T-cell (primary cell): ENCODE measurements around the gene SERINC2. TPM values are rescaled to one million over a fixed set of nuclear protein-coding genes. Genes with fewer than 3 reads are reported as not detected.

ENCODE experiments used
- ATAC-seq, 4 experiments: fragments of 200-7000 bp in 3 of 4; fragments of 150-1000 bp in 1 of 4; cut with Tn5 transposase; replicated peaks in 1 of 4; 1 replicate in 3 of 4; 2 replicates in 1 of 4; pipeline ENCODE4 v1.10.0; 2021; ENCODE audit warnings: moderate library complexity in 3 of 4, mild to moderate bottlenecking in 2 of 4, moderate number of reproducible peaks in 1 of 4
- CTCF ChIA-PET, 2 donors: fragments of 300-600 bp; sonication (Branson Sonifier 250); formaldehyde crosslinking; loops; one replicate each; lab custom pipeline; 2022; ENCODE audit warnings: antibody characterized with exemption in 2 of 2; lab: Charles Lee
- POLR2A ChIA-PET, 2 donors: fragments of 300-600 bp; sonication (Branson Sonifier 250); formaldehyde crosslinking; loops; one replicate each; lab custom pipeline; 2022; ENCODE audit warnings: antibody characterized with exemption in 2 of 2; lab: Charles Lee
- DNase-seq, 35 experiments: peaks; one replicate each; pipeline versions ENCODE4 v3.0.0 to v3.0.0-alpha.2; 2013 to 2023
- H3K27ac ChIP-seq: one replicate; pipeline ENCODE4 v1.5.1; 2013; ENCODE audit warnings: low read length
- H3K27me3 ChIP-seq, 2 experiments: replicated peaks in 1 of 2; 1 replicate in 1 of 2; 2 replicates in 1 of 2; pipeline versions ENCODE4 v1.6.1 to v1.7.0; 2013; ENCODE audit warnings: low read length in 1 of 2, mixed read lengths in 1 of 2; ENCODE audit not compliant: control insufficient read depth in 2 of 2, insufficient read depth in 2 of 2; ENCODE audit errors: extremely low read depth in 1 of 2
- H3K36me3 ChIP-seq, 2 donors: 1 replicate in 1 of 2; 2 replicates in 1 of 2; pipeline versions ENCODE4 v1.6.1 to v1.7.0; 2013; ENCODE audit warnings: low read length in 1 of 2; ENCODE audit not compliant: control insufficient read depth in 2 of 2, insufficient read depth in 1 of 2; ENCODE audit errors: extremely low read depth in 1 of 2
- H3K4me1 ChIP-seq, 2 experiments: 1 replicate in 1 of 2; 2 replicates in 1 of 2; pipeline versions ENCODE4 v1.6.1 to v1.7.0; 2013; ENCODE audit warnings: low read length in 2 of 2, mixed read lengths in 1 of 2; ENCODE audit not compliant: insufficient read depth in 2 of 2, control insufficient read depth in 1 of 2; ENCODE audit errors: extremely low read depth in 1 of 2
- H3K4me3 ChIP-seq, 2 donors: 1 replicate in 1 of 2; 2 replicates in 1 of 2; pipeline versions ENCODE4 v1.5.1 to v1.7.0; 2013; ENCODE audit warnings: mild to moderate bottlenecking in 2 of 2, low read length in 1 of 2, moderate library complexity in 1 of 2; ENCODE audit not compliant: control insufficient read depth in 1 of 2; ENCODE audit errors: extremely low read depth in 1 of 2
- H3K9me3 ChIP-seq: 2 replicates; pipeline ENCODE4 v1.7.0; 2013
- H3K27ac Mint-ChIP-seq, 2 donors: one replicate each; pipeline ENCODE4 v1.8.0; 2020 to 2021; ENCODE audit warnings: mild to moderate bottlenecking in 2 of 2, mixed read lengths in 2 of 2
- H3K27me3 Mint-ChIP-seq, 2 donors: one replicate each; pipeline ENCODE4 v1.8.0; 2021 to 2022; ENCODE audit warnings: mixed read lengths in 2 of 2
- H3K36me3 Mint-ChIP-seq: one replicate; pipeline ENCODE4 v1.8.0; 2021; ENCODE audit warnings: mixed read lengths
- H3K4me1 Mint-ChIP-seq, 3 donors: one replicate each; pipeline ENCODE4 v1.8.0; 2020 to 2022; ENCODE audit warnings: mixed read lengths in 3 of 3, mild to moderate bottlenecking in 1 of 3
- H3K4me3 Mint-ChIP-seq, 3 donors: one replicate each; pipeline ENCODE4 v1.8.0; 2020 to 2022; ENCODE audit warnings: mild to moderate bottlenecking in 3 of 3, mixed read lengths in 3 of 3, moderate library complexity in 3 of 3
- H3K9me3 Mint-ChIP-seq, 3 donors: one replicate each; pipeline ENCODE4 v1.8.0; 2020 to 2022; ENCODE audit warnings: mixed read lengths in 3 of 3
- WGBS: methylation state at CpG from one replicate; pipeline ENCODE4 v1.1.5; 2013; ENCODE audit warnings: missing lambda C conversion rate; ENCODE audit not compliant: insufficient coverage; 5-methylcytosine and 5-hydroxymethylcytosine counted together
- total RNA-seq, 35 experiments: library from RNA in 6 of 35; stranded (reverse) in 6 of 35; fragments of 120-200 nt in 1 of 35; gene quantifications; one replicate each; pipeline versions ENCODE4 v1.2.1 to v1.2.4 and lab custom pipeline; 2013 to 2026

Gene SERINC2
- total RNA-seq, 5 donors from 2014 or later (not counting 1 experiment from before 2014, with no cell fraction given), result 0.26 to 0.82 (median 0.36) TPM; not detected in 2

DNA sequence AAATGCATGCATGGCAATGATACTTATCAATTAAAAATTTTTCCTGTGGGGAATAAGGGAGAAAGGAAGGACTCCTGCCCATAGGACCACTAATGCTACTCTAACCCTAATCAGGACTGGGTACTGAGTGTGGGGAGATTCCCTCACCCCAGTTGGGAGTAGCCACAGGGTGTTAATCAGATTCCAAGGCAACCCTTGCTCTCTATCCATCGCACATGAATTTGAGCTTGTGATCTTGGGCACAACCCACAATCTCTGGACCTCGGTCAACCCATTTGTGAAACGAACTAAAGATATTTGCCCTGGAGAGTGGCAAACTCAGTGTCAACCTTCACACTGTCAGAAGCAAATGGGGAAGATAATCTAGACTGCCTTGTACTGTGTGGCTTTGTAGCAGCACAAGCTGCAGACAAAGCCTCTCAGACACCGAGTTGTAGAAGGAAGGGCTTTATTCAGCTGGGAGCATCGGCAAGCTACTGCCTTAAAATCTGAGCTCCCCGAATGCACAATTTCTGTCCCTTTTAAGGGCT, 69.5 kb downstream of the SERINC2 start:
- H3K27me3 ChIP-seq, result peaks cover 0 to 4% of the 10 kb centered on the region in 2 experiments
- no peak overlapping the region for H3K27ac ChIP-seq
- CTCF ChIA-PET, result no interaction called here
- Mint-ChIP-seq H3K4me1 (peaks cover 0 to 11% (median 10%) of the 10 kb centered on the region in 3 donors), H3K4me3 (no peak overlapping the region), H3K27me3 (peaks cover 0 to 11% of the 10 kb centered on the region in 2 donors), H3K27ac (no peak overlapping the region), H3K36me3 (no peaks in the 10 kb centered on the region), H3K9me3 (peaks cover 3 to 10% (median 9%) of the 10 kb centered on the region in 3 donors)
- H3K9me3 ChIP-seq, result no peaks in the 10 kb centered on the region
- H3K36me3 ChIP-seq, result no peaks in the 10 kb centered on the region
- WGBS, result 93% methylated on average over 2 of the region's 6 CpGs
- H3K4me3 ChIP-seq, result no peak overlapping the region
- POLR2A ChIA-PET, result no interaction called here
- ATAC-seq (no peak), DNase-seq (no peak)
- peaks cover 0 to 6% of the 10 kb centered on the region in 2 experiments for H3K4me1 ChIP-seq

DNA sequence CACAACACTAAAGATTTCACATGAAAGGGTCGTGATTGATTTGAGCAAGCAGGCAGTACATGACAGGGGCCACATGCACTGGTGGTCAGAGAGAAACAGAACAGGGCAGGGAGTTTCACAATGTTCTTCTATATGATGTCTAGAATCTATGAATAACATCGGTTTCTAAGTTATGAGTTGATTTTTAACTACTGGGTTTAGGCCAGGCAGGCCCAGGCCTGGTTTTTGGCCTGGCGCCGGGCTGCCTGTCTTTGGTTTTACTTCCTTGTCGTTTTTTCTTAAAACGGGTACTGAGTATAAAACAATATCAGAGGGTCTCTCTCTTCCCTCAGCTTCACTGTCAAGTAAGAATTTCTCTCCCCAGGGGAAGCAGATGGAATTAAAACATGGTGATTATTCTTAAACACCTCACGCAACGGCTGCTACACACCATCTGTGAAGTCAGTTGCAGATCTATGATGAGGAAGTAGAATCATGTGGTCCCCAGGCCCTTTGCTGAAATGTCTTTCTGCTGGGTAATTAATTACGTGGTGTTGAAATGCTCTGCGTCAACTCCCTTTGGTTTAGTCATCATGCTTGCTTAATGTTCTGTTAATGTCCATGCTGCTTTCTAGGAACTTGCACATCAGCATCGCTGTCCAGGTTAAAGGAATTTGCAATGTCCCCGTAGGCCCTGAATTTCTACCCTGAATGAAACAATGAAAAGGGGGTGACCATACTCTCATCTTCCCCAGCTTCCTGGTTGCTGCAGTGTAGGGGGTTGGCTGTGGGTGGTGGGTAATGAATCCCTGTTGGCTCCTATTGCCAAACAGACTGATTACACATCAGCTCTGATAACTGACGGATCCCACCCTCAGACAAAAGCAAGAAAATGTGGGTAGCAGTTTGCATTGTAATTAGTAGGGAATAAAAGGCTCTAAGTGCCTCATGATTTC, 70.3 kb downstream of the SERINC2 start:
- H3K4me1 ChIP-seq, result peaks cover 0 to 7% of the 10 kb centered on the region in 2 experiments
- H3K4me3 Mint-ChIP-seq, result no peak overlapping the region
- ChIA-PET CTCF (no interaction called here), POLR2A (no interaction called here)
- no peaks in the 10 kb centered on the region for H3K36me3 ChIP-seq
- peaks cover 3 to 10% (median 9%) of the 10 kb centered on the region in 3 donors for H3K9me3 Mint-ChIP-seq
- H3K4me1 Mint-ChIP-seq, result peaks cover 0 to 16% (median 14%) of the 10 kb centered on the region in 3 donors
- H3K27me3 Mint-ChIP-seq, result peaks cover 0 to 5% of the 10 kb centered on the region in 2 donors
- ATAC-seq (no peak), DNase-seq (peak in 1 of 35 experiments; percentile 35)
- no peak overlapping the region for H3K4me3 ChIP-seq
- no peak overlapping the region for H3K27ac Mint-ChIP-seq
- WGBS, result 33% methylated on average over 1 of the region's 13 CpGs
- H3K27me3 ChIP-seq, result no peaks in the 10 kb centered on the region
- no peaks in the 10 kb centered on the region for H3K9me3 ChIP-seq
- H3K36me3 Mint-ChIP-seq, result no peaks in the 10 kb centered on the region
- no peak overlapping the region for H3K27ac ChIP-seq

Other genes starting within 250 kb of the SERINC2 start
- gene NKAIN1, start 173.3 kb upstream of the SERINC2 start, total RNA-seq, result under 1 TPM in 1 of 5 donors, not detected in 4; 0.13 TPM
- gene SNRNP40, start 116.4 kb upstream of the SERINC2 start, total RNA-seq, result 10 to 100 TPM; 50.9 to 62.8 (median 53.9) TPM
- gene ZCCHC17, start 116.2 kb upstream of the SERINC2 start, total RNA-seq, result 10 to 100 TPM; 13.5 to 21.5 (median 19.8) TPM
- gene FABP3, start 40.1 kb upstream of the SERINC2 start, total RNA-seq, result under 1 TPM in 1 of 5 donors, not detected in 4; 0.53 TPM
- gene TINAGL1, start 163.3 kb downstream of the SERINC2 start, total RNA-seq, result under 1 TPM in 3 of 5 donors, not detected in 2; 0.43 to 0.61 (median 0.44) TPM
- not detected for gene HCRTR1, start 204.5 kb downstream of the SERINC2 start, total RNA-seq
- 10 to 100 TPM; 38.7 to 49.8 (median 42.4) TPM for gene PEF1, start 231.7 kb downstream of the SERINC2 start, total RNA-seq